ENCODE measurements around the gene RYR3.
A peak's percentile ranks its signal among the peaks of the same experiment; 100 is the strongest.

The RYR3 gene

GRCh38 chr15:33858836-33859235 lies 548.1 kb downstream of the RYR3 start:
- no peak overlapping the region for H3K9ac ChIP-seq (ENCODE audit: low read length)
- H2AK5ac ChIP-seq (ENCODE audit: low read length): no peak overlapping the region
- no peaks in the 10 kb centered on the region for H3K9me3 ChIP-seq (ENCODE audit: insufficient read depth, low read depth, low read length)
- H3K27me3 ChIP-seq (ENCODE audit: insufficient read depth, low read length): no peaks in the 10 kb centered on the region
- WGBS (ENCODE audit: extremely low coverage, insufficient coverage, insufficient read length): no CpG with 5 or more reads among the region's 6 CpGs
- H3K4me2 ChIP-seq (ENCODE audit: low read length): no peak overlapping the region
- no peak overlapping the region for H3K4me3 ChIP-seq (ENCODE audit: low read depth, low read length)
- H4K8ac ChIP-seq (ENCODE audit: low read depth, low read length): no peak overlapping the region
- no peak overlapping the region for H3K23ac ChIP-seq (ENCODE audit: low read length)
- H2BK12ac ChIP-seq (ENCODE audit: low read length): no peak overlapping the region
- peaks cover 2 to 14% of the 10 kb centered on the region in 2 experiments for H3K36me3 ChIP-seq (ENCODE audit: control insufficient read depth in 1 of 2, insufficient read depth in 2 of 2, low read length in 2 of 2)
- no peaks in the 10 kb centered on the region for H3K79me2 ChIP-seq (ENCODE audit: control insufficient read depth, insufficient read depth, low read length, poor library complexity)
- no peaks in the 10 kb centered on the region for H3K79me1 ChIP-seq (ENCODE audit: low read length)
- H4K91ac ChIP-seq (ENCODE audit: low read depth, low read length): no peak overlapping the region
- peak; percentile 4 to 59 for DNase-seq
- no peak overlapping the region for H3K14ac ChIP-seq (ENCODE audit: low read length)
- no peak overlapping the region for H3K4ac ChIP-seq (ENCODE audit: low read depth, low read length)
- no peak overlapping the region for H2BK120ac ChIP-seq (ENCODE audit: insufficient read depth, low read length, poor library complexity)
- H3K27ac ChIP-seq (ENCODE audit: low read depth, low read length): no peak overlapping the region
- no peak overlapping the region for H2AFZ ChIP-seq (ENCODE audit: insufficient read depth, low read length, poor library complexity)
- H3K18ac ChIP-seq (ENCODE audit: low read length): no peak overlapping the region
- H2BK5ac ChIP-seq (ENCODE audit: low read depth, low read length, poor library complexity): no peak overlapping the region
- H3K4me1 ChIP-seq (ENCODE audit: control insufficient read depth in 1 of 2, insufficient read depth in 2 of 2, low read length in 2 of 2): peaks cover 0 to 8% of the 10 kb centered on the region in 2 experiments
- H4K12ac ChIP-seq (ENCODE audit: low read depth, low read length): no peak overlapping the region

- H3K4me1 ChIP-seq (ENCODE audit: control insufficient read depth in 1 of 2, insufficient read depth in 2 of 2, low read length in 2 of 2): peaks cover 0 to 8% of the 10 kb centered on the region in 2 experiments
- no peaks in the 10 kb centered on the region for H3K9me3 ChIP-seq (ENCODE audit: insufficient read depth, low read depth, low read length)
- no peaks in the 10 kb centered on the region for H3K79me1 ChIP-seq (ENCODE audit: low read length)
- H3K27ac ChIP-seq (ENCODE audit: low read depth, low read length): no peak overlapping the region
- H4K12ac ChIP-seq (ENCODE audit: low read depth, low read length): no peak overlapping the region
- no peak overlapping the region for H4K91ac ChIP-seq (ENCODE audit: low read depth, low read length)
- H2BK120ac ChIP-seq (ENCODE audit: insufficient read depth, low read length, poor library complexity): no peak overlapping the region
- no peak overlapping the region for H3K18ac ChIP-seq (ENCODE audit: low read length)
- H3K27me3 ChIP-seq (ENCODE audit: insufficient read depth, low read length): no peaks in the 10 kb centered on the region
- H3K23ac ChIP-seq (ENCODE audit: low read length): no peak overlapping the region
- H3K4me2 ChIP-seq (ENCODE audit: low read length): no peak overlapping the region
- H2AK5ac ChIP-seq (ENCODE audit: low read length): no peak overlapping the region
- WGBS (ENCODE audit: extremely low coverage, insufficient coverage, insufficient read length): no CpG with 5 or more reads among the region's 1 CpG
- H2BK12ac ChIP-seq (ENCODE audit: low read length): no peak overlapping the region
- H4K8ac ChIP-seq (ENCODE audit: low read depth, low read length): no peak overlapping the region
- H3K4me3 ChIP-seq (ENCODE audit: low read depth, low read length): no peak overlapping the region
- no peak overlapping the region for H3K9ac ChIP-seq (ENCODE audit: low read length)
- H2AFZ ChIP-seq (ENCODE audit: insufficient read depth, low read length, poor library complexity): no peak overlapping the region
- no peak overlapping the region for H2BK5ac ChIP-seq (ENCODE audit: low read depth, low read length, poor library complexity)
- DNase-seq: peak; percentile 70 to 87
- H3K14ac ChIP-seq (ENCODE audit: low read length): no peak overlapping the region
- peaks cover 2 to 10% of the 10 kb centered on the region in 2 experiments for H3K36me3 ChIP-seq (ENCODE audit: control insufficient read depth in 1 of 2, insufficient read depth in 2 of 2, low read length in 2 of 2)
- no peak overlapping the region for H3K4ac ChIP-seq (ENCODE audit: low read depth, low read length)
- no peaks in the 10 kb centered on the region for H3K79me2 ChIP-seq (ENCODE audit: control insufficient read depth, insufficient read depth, low read length, poor library complexity)
Observed at GRCh38 chr15:33859992-33860545, 549.3 kb downstream of the RYR3 start.

GRCh38 chr15:33860754-33861153 lies 550.0 kb downstream of the RYR3 start:
- Histone ChIP-seq H3K18ac (ENCODE audit: low read length) (no peak overlapping the region), H2BK5ac (ENCODE audit: low read depth, low read length, poor library complexity) (no peak overlapping the region), H3K9me3 (ENCODE audit: insufficient read depth, low read depth, low read length) (no peaks in the 10 kb centered on the region), H3K23ac (ENCODE audit: low read length) (no peak overlapping the region), H3K4me1 (ENCODE audit: control insufficient read depth in 1 of 2, insufficient read depth in 2 of 2, low read length in 2 of 2) (peaks cover 0 to 8% of the 10 kb centered on the region in 2 experiments), H3K79me1 (ENCODE audit: low read length) (no peaks in the 10 kb centered on the region), H3K36me3 (ENCODE audit: control insufficient read depth in 1 of 2, insufficient read depth in 2 of 2, low read length in 2 of 2) (peaks cover 2 to 10% of the 10 kb centered on the region in 2 experiments), H2AK5ac (ENCODE audit: low read length) (no peak overlapping the region), H3K4me3 (ENCODE audit: low read depth, low read length) (no peak overlapping the region), H2BK120ac (ENCODE audit: insufficient read depth, low read length, poor library complexity) (no peak overlapping the region), H4K8ac (ENCODE audit: low read depth, low read length) (no peak overlapping the region), H3K9ac (ENCODE audit: low read length) (no peak overlapping the region), H2AFZ (ENCODE audit: insufficient read depth, low read length, poor library complexity) (no peak overlapping the region), H3K79me2 (ENCODE audit: control insufficient read depth, insufficient read depth, low read length, poor library complexity) (no peaks in the 10 kb centered on the region), H3K14ac (ENCODE audit: low read length) (no peak overlapping the region), H3K4me2 (ENCODE audit: low read length) (no peak overlapping the region), H2BK12ac (ENCODE audit: low read length) (no peak overlapping the region), H3K27me3 (ENCODE audit: insufficient read depth, low read length) (no peaks in the 10 kb centered on the region), H4K12ac (ENCODE audit: low read depth, low read length) (no peak overlapping the region), H3K4ac (ENCODE audit: low read depth, low read length) (no peak overlapping the region), H4K91ac (ENCODE audit: low read depth, low read length) (no peak overlapping the region), H3K27ac (ENCODE audit: low read depth, low read length) (no peak overlapping the region)
- peak in 1 of 2 donors; percentile 74 for DNase-seq
- no CpG with 5 or more reads among the region's 3 CpGs for WGBS (ENCODE audit: extremely low coverage, insufficient coverage, insufficient read length)

GRCh38 chr15:33864360-33865075 lies 553.8 kb downstream of the RYR3 start:
- H4K91ac ChIP-seq (ENCODE audit: low read depth, low read length): no peak overlapping the region
- H3K79me2 ChIP-seq (ENCODE audit: control insufficient read depth, insufficient read depth, low read length, poor library complexity): no peaks in the 10 kb centered on the region
- H2BK120ac ChIP-seq (ENCODE audit: insufficient read depth, low read length, poor library complexity): no peak overlapping the region
- WGBS (ENCODE audit: extremely low coverage, insufficient coverage, insufficient read length): no CpG with 5 or more reads among the region's 5 CpGs
- H3K27me3 ChIP-seq (ENCODE audit: insufficient read depth, low read length): no peaks in the 10 kb centered on the region
- no peak overlapping the region for H3K23ac ChIP-seq (ENCODE audit: low read length)
- H3K4ac ChIP-seq (ENCODE audit: low read depth, low read length): no peak overlapping the region
- no peak overlapping the region for H2AK5ac ChIP-seq (ENCODE audit: low read length)
- no peak overlapping the region for H3K27ac ChIP-seq (ENCODE audit: low read depth, low read length)
- no peak overlapping the region for H3K9ac ChIP-seq (ENCODE audit: low read length)
- no peak overlapping the region for H2AFZ ChIP-seq (ENCODE audit: insufficient read depth, low read length, poor library complexity)
- H3K4me2 ChIP-seq (ENCODE audit: low read length): no peak overlapping the region
- DNase-seq: peak; percentile 48 to 80
- peaks cover 0 to 1% of the 10 kb centered on the region in 2 experiments for H3K36me3 ChIP-seq (ENCODE audit: control insufficient read depth in 1 of 2, insufficient read depth in 2 of 2, low read length in 2 of 2)
- H3K4me1 ChIP-seq (ENCODE audit: control insufficient read depth in 1 of 2, insufficient read depth in 2 of 2, low read length in 2 of 2): peaks cover 6 to 8% of the 10 kb centered on the region in 2 experiments
- H2BK12ac ChIP-seq (ENCODE audit: low read length): no peak overlapping the region
- no peak overlapping the region for H2BK5ac ChIP-seq (ENCODE audit: low read depth, low read length, poor library complexity)
- H3K18ac ChIP-seq (ENCODE audit: low read length): no peak overlapping the region
- H4K12ac ChIP-seq (ENCODE audit: low read depth, low read length): no peak overlapping the region
- no peak overlapping the region for H3K14ac ChIP-seq (ENCODE audit: low read length)
- H4K8ac ChIP-seq (ENCODE audit: low read depth, low read length): no peak overlapping the region
- no peaks in the 10 kb centered on the region for H3K79me1 ChIP-seq (ENCODE audit: low read length)
- no peaks in the 10 kb centered on the region for H3K9me3 ChIP-seq (ENCODE audit: insufficient read depth, low read depth, low read length)
- no peak overlapping the region for H3K4me3 ChIP-seq (ENCODE audit: low read depth, low read length)
